Astrocyte of the cerebellum (primary cell): Measurements from ENCODE around the gene SORL1-AS1.

ENCODE experiments used
- DNase-seq: peaks from one replicate; pipeline ENCODE4 v3.0.0-alpha.2; 2011; ENCODE audit warnings: low read depth
- H3K4me3 ChIP-seq: 2 replicates; pipeline ENCODE4 v1.5.1; 2011; ENCODE audit warnings: mild to moderate bottlenecking, low read depth, low read length, moderate library complexity
- in situ Hi-C: cut with HindIII; loops from 2 replicates; pipeline ENCODE4 v1.10.0; 2017; ENCODE audit warnings: low sequenced_read_pairs
- TF ChIP-seq, protein P1 (sequence below): IDR thresholded peaks from 2 replicates; pipeline ENCODE4 v1.5.1; 2012; ENCODE audit warnings: low read length, low read depth, moderate library complexity, mild to moderate bottlenecking; ENCODE audit errors: missing control alignments

SORL1-AS1 gene

DNA sequence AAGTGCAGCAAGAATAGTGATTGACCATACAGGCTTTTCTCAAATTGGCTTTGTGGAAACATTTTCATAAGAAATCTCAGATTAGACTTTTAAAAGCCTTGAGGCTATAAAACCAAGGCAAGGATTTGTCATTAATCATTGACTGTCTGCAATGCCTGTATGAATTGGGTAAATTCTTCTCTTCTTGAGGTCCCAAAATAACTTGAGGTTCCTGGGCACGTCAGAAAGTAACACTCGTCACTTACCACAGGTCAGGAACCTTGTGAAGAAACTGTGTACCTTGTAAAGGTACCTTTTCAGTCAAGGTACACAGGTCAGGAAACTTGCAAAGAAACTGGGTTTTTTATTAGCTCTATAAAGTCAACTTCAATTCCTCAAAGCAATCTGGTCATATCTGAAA, 43.9 kb downstream of the SORL1-AS1 start:
- DNase-seq, result no peak
- in situ Hi-C loops, result no loop called here
- TF ChIP-seq, protein P1, sequence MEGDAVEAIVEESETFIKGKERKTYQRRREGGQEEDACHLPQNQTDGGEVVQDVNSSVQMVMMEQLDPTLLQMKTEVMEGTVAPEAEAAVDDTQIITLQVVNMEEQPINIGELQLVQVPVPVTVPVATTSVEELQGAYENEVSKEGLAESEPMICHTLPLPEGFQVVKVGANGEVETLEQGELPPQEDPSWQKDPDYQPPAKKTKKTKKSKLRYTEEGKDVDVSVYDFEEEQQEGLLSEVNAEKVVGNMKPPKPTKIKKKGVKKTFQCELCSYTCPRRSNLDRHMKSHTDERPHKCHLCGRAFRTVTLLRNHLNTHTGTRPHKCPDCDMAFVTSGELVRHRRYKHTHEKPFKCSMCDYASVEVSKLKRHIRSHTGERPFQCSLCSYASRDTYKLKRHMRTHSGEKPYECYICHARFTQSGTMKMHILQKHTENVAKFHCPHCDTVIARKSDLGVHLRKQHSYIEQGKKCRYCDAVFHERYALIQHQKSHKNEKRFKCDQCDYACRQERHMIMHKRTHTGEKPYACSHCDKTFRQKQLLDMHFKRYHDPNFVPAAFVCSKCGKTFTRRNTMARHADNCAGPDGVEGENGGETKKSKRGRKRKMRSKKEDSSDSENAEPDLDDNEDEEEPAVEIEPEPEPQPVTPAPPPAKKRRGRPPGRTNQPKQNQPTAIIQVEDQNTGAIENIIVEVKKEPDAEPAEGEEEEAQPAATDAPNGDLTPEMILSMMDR, result no peak
- H3K4me3 ChIP-seq, result no peak overlapping the region

DNA sequence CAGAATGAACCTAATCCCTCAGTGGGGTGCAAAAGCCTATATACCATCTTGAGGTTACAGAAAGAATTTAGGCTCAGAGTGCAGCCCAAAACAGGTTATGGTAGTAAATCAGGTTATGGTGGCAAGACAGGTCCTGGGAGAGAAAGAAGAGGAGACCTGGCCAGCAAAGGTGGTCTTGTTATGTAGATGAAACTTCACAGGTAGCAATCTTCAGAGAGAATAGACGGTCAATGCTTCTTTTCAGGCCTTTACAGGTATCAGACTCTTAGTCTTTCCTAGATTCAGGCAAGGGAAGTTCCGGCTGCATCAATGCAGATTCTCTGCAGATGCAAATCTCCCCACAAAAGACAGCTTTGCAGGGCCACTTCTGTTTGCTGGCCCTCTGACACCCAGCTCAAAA, 46.5 kb downstream of the SORL1-AS1 start:
- H3K4me3 ChIP-seq, result no peak overlapping the region
- no peak for DNase-seq
- TF ChIP-seq, protein P1, result no peak
- in situ Hi-C loops, result no loop called here

GRCh38 chr11:121405646-121406045, 47.1 kb downstream of the SORL1-AS1 start:
- TF ChIP-seq, protein P1, result no peak
- in situ Hi-C loops, result no loop called here
- DNase-seq, result no peak
- no peak overlapping the region for H3K4me3 ChIP-seq

DNA sequence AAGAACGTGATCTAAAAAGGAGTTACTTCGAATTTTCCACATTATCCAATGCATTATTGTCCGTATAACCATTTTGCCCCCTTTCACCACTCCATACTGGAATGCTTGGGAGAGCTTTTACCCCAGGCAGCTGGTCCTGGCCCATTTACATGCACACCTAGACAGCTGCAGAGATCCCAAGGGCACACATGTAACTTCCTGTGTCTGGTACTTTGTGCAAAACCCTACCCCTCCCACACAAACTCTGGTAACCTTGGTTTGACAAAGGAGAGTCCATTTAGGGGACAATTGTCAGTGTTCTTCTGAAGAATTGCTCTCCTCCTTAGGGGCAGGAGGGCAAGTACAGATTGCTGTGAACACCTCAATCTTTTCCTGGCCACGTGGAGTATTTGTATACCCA, 58.0 kb downstream of the SORL1-AS1 start:
- H3K4me3 ChIP-seq, result no peak overlapping the region
- no peak for DNase-seq
- in situ Hi-C loops, result no loop called here
- TF ChIP-seq, protein P1, result no peak

- TF ChIP-seq, protein P1, result no peak
- no peak overlapping the region for H3K4me3 ChIP-seq
- DNase-seq, result no peak
- in situ Hi-C loops, result no loop called here
Observed at GRCh38 chr11:121393855-121394254, 58.9 kb downstream of the SORL1-AS1 start.

DNA sequence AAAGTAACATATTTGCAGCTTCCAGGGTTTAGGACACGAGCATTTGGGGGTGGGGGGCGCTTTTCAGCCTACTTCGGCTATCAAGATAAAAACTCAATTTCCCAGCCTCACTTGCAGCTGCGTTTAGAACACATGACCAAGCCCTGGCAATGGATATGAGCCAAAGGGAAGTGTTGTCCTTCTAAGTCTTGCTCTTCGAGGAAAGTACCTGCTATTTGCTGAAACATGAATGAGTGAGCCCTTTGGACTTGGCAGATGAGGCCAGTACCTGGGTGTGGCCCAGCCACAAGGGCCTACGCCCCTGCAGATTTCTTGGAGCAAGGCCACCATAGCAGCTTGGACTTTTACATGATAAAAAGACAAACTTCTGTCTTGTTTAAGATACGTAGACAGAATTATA, 60.9 kb downstream of the SORL1-AS1 start:
- no peak for DNase-seq
- TF ChIP-seq, protein P1, result no peak
- in situ Hi-C loops, result no loop called here
- H3K4me3 ChIP-seq, result no peak overlapping the region

GRCh38 chr11:121389651-121390050, 63.1 kb downstream of the SORL1-AS1 start:
- in situ Hi-C loops, result no loop called here
- TF ChIP-seq, protein P1, result no peak
- peak; percentile 33 for DNase-seq
- no peak overlapping the region for H3K4me3 ChIP-seq
